HG02885 (cell line): ENCODE results near the gene DONSON.

Experiments used
- ATAC-seq: cut with Tn5 transposase; IDR thresholded peaks from one replicate; pipeline ENCODE4 v1.9.1; 2021; ENCODE audit warnings: mild to moderate bottlenecking; ENCODE audit not compliant: unreplicated experiment, poor library complexity

Gene DONSON

DNA sequence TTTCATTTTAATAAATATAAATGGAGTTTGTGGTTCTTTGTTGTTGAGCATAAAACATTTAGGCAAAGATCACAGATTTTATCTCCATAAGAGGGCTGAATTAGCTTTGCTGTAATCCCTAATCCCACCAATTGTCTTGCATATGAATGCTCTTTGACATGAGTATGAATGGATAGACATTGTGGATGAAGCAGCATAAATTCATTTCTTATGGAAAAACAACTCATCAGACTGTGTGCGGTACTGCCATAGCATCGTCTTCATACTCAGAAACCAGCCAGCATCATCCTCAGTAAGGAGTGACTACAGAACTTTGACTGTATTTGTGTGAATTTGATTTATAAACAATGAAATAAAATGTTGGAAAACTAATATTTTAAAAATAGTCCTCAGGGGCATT, 26.1 kb downstream of the DONSON start:
- ATAC-seq, result no peak

DNA sequence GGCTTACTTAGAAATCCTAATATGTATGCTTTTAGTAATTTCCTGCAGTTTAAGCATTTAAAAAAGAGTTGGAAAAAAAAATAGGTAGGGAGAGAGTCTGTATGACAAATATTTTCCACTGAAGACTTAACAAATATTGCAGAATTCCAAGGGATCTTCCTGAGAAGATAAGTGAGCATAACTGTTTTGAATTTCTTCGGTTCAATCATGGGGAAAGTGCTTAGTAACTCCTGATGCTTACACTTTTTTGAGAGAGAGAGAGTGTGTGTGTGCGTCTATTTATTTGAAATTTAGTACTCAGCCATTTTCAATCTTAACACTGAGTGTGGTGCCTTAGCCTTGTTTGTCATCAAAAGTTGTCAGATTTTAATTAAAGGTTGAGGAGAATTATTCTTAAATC, 27.1 kb downstream of the DONSON start:
- ATAC-seq, result no peak

- ATAC-seq, result no peak
Observed at GRCh38 chr21:33560965-33561364, 27.5 kb downstream of the DONSON start.

GRCh38 chr21:33559813-33560212, 28.7 kb downstream of the DONSON start:
- no peak for ATAC-seq

GRCh38 chr21:33558777-33559421, 29.6 kb downstream of the DONSON start:
- no peak for ATAC-seq

- ATAC-seq, result no peak
Observed at GRCh38 chr21:33557447-33557846, 31.0 kb downstream of the DONSON start.

DNA sequence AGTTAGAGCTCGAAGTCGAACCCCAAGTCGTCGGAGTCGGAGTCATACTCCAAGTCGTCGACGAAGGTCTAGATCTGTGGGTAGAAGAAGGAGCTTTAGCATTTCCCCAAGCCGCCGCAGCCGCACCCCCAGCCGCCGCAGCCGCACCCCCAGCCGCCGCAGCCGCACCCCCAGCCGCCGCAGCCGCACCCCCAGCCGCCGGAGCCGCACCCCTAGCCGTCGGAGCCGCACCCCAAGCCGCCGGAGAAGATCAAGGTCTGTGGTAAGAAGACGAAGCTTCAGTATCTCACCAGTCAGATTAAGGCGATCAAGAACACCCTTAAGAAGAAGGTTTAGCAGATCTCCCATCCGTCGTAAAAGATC, 33.5 kb downstream of the DONSON start:
- ATAC-seq, result no peak

- no peak for ATAC-seq
Observed at GRCh38 chr21:33554236-33554981, 34.1 kb downstream of the DONSON start.

DNA sequence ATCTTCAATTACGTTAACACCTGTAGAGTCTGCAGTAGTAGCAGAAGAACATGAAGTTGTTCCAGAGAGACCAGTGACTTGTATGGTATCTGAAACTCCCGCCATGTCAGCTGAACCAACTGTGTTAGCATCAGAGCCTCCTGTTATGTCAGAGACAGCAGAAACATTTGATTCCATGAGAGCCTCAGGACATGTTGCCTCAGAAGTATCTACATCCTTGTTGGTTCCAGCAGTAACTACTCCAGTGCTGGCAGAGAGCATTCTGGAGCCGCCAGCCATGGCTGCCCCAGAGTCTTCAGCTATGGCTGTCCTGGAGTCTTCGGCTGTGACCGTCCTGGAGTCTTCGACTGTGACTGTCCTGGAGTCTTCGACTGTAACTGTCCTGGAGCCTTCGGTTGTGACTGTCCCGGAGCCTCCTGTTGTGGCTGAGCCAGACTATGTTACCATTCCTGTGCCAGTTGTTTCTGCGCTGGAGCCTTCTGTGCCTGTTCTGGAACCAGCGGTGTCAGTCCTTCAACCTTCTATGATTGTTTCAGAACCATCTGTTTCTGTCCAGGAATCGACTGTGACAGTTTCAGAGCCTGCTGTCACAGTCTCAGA, 35.4 kb downstream of the DONSON start:
- no peak for ATAC-seq

GRCh38 chr21:33552093-33552998, 36.1 kb downstream of the DONSON start:
- ATAC-seq, result no peak

- ATAC-seq, result no peak
Observed at GRCh38 chr21:33551664-33552063, 36.8 kb downstream of the DONSON start.

- no peak for ATAC-seq
Observed at GRCh38 chr21:33550772-33551660, 37.5 kb downstream of the DONSON start.

DNA sequence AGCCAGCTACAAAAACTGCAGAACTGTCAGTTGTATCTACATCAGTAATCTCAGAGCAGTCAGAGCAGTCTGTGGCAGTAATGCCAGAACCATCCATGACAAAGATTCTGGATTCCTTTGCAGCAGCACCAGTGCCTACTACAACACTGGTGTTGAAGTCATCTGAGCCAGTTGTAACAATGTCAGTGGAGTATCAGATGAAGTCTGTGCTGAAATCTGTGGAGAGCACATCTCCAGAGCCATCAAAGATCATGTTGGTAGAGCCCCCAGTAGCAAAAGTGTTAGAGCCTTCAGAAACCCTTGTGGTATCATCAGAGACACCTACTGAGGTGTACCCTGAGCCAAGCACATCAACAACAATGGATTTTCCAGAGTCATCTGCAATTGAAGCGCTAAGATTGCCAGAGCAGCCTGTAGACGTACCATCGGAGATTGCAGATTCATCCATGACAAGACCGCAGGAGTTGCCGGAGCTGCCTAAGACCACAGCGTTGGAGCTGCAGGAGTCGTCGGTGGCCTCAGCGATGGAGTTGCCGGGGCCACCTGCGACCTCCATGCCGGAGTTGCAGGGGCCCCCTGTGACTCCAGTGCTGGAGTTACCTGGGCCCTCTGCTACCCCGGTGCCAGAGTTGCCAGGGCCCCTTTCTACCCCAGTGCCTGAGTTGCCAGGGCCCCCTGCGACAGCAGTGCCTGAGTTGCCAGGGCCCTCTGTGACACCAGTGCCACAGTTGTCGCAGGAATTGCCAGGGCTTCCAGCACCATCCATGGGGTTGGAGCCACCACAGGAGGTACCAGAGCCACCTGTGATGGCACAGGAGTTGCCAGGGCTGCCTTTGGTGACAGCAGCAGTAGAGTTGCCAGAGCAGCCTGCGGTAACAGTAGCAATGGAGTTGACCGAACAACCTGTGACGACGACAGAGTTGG, 38.4 kb downstream of the DONSON start:
- ATAC-seq, result no peak

DNA sequence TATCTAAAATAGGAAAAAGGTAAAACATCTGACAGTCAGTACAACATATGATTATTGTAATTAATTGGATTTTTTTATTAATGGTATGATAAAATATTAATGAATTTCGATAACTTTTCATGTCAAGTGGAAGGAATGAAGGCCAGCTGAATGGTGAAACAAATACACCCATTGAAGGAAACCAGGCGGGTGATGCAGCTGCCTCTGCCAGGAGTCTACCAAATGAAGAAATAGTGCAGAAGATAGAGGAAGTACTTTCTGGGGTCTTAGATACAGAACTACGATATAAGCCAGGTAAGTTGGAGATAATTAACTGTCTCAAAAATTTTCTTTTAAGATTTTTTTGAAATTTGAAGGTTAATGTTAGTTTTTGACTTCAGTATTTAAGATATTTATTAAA, 42.4 kb downstream of the DONSON start:
- no peak for ATAC-seq

DNA sequence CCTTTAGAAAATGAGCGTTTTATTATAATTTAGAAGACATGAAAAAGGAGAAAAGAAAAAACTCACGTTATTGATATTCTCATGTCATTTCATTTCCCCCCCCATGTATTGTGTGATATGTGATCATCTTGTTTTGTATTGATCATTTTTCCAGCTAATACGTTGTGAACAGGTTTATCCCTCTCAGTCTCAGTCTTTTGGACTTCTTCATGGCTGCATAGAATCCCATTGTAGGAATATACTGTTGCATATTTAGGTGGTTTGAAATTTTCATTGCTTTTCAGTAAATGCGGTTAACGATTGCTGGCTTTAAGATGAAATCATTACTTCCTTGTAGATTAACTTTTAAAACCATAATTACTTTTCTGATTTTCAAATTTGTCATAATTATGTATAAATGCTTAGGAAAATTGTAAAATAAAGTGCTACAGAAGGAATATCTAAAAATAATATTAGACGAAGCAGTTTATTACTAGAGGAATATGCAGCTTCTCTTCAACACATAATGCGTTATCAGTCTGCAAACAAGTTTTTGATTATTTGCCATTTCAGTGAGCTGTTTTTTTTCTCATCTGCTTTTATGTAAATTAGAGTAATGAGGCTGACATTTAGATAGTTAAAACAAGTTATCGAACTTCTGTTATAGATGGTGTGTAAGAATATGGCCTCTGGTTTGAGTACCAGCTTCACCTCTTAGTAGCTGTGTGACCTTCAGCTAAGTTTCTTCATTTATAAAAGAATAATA, 43.9 kb downstream of the DONSON start:
- no peak for ATAC-seq

GRCh38 chr21:33543505-33544129, 44.9 kb downstream of the DONSON start:
- peak; percentile 18 for ATAC-seq

GRCh38 chr21:33542640-33543504, 45.6 kb downstream of the DONSON start, which contains the start of gene SON:
Gene SON, plus strand, starts transcription at chr21:33543038. Its CDS starts 55 bp downstream, at chr21:33543093.
- peak; percentile 95 for ATAC-seq
